Activated naive CD4-positive, alpha-beta T cell treated with anti-CD3 and anti-CD28 coated beads for 36 hours (primary cell): Measurements from ENCODE around the gene BHMT. TPM values are rescaled to one million over a fixed set of nuclear protein-coding genes. Genes with fewer than 3 reads are reported as not detected.

Experiments used
- CTCF ChIA-PET: fragments of 350-600 bp; sonication (Branson Sonifier 250); formaldehyde crosslinking; loops from one replicate; lab custom pipeline; 2021; ENCODE audit warnings: antibody characterized with exemption; lab: Charles Lee
- DNase-seq: peaks from one replicate; pipeline ENCODE4 v3.0.0-alpha.2; 2020
- H3K27ac Mint-ChIP-seq: one replicate; pipeline ENCODE4 v1.8.0; 2021; ENCODE audit warnings: mild to moderate bottlenecking, mixed read lengths
- H3K27me3 Mint-ChIP-seq: one replicate; pipeline ENCODE4 v1.8.0; 2021; ENCODE audit warnings: low read depth, mixed read lengths
- H3K36me3 Mint-ChIP-seq: one replicate; pipeline ENCODE4 v1.8.0; 2021; ENCODE audit warnings: low read depth, mixed read lengths
- H3K4me1 Mint-ChIP-seq: one replicate; pipeline ENCODE4 v1.8.0; 2021; ENCODE audit warnings: low read depth, mixed read lengths
- H3K4me3 Mint-ChIP-seq: one replicate; pipeline ENCODE4 v1.8.0; 2021; ENCODE audit warnings: mild to moderate bottlenecking, moderate library complexity, mixed read lengths
- H3K9me3 Mint-ChIP-seq: one replicate; pipeline ENCODE4 v1.8.0; 2021; ENCODE audit warnings: mixed read lengths
- intact Hi-C: fragments of 100-400 bp; cut with micrococcal nuclease; formaldehyde crosslinking; loops from one replicate; pipeline ENCODE4 v1.15.1; 2023
- total RNA-seq, 2 experiments: library from RNA; stranded (reverse); gene quantifications; one replicate each; pipeline ENCODE4 v1.2.3, GENCODE V29; 2021

Gene BHMT, protein sequence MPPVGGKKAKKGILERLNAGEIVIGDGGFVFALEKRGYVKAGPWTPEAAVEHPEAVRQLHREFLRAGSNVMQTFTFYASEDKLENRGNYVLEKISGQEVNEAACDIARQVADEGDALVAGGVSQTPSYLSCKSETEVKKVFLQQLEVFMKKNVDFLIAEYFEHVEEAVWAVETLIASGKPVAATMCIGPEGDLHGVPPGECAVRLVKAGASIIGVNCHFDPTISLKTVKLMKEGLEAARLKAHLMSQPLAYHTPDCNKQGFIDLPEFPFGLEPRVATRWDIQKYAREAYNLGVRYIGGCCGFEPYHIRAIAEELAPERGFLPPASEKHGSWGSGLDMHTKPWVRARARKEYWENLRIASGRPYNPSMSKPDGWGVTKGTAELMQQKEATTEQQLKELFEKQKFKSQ
- total RNA-seq: not detected

DNA sequence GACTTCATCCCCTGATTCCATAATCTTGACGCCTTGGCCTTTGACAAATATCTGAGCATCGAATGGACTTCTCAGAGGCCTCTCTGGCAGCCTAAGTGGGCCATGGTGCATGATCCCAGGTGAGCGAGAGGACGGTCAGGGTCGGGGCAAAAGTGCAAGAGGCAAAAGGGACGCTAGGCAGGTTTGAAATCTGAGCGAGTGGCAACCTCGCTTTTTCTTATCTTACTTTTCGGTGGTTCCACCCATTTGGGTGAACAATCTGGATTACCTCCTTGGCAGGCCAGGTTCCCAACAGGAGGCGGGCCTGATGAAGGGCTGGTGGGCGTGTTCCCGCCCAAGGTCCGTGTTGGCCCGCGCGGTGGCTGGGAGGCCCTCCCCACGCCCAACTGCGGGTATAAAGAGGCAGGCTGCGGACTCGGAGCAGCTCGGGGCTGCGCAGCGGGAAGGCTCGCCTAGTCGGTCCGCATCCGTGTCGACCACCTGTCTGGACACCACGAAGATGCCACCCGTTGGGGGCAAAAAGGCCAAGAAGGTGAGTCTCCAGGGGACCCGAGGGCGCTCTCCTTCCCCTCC, at the start of gene BHMT:
Gene BHMT (plus strand): TSS at position 423 of the 573 bp plus-strand sequence. CDS start 77 bp downstream, at position 500.
- H3K36me3 Mint-ChIP-seq: no peaks in the 10 kb centered on the region
- intact Hi-C loops: loop anchor here (2.0 to 5.0 kb wide), 2 partner anchors 21 to 224 kb away; no protein-coding TSS in a partner anchor
- H3K4me1 Mint-ChIP-seq: peaks cover 4% of the 10 kb centered on the region
- H3K27me3 Mint-ChIP-seq: peaks cover 44% of the 10 kb centered on the region
- no peak for DNase-seq
- H3K4me3 Mint-ChIP-seq: no peak within 1 kb of the TSS
- H3K9me3 Mint-ChIP-seq: no peaks in the 10 kb centered on the region
- CTCF ChIA-PET: no interaction called here
- no peak within 1 kb of the TSS for H3K27ac Mint-ChIP-seq

DNA sequence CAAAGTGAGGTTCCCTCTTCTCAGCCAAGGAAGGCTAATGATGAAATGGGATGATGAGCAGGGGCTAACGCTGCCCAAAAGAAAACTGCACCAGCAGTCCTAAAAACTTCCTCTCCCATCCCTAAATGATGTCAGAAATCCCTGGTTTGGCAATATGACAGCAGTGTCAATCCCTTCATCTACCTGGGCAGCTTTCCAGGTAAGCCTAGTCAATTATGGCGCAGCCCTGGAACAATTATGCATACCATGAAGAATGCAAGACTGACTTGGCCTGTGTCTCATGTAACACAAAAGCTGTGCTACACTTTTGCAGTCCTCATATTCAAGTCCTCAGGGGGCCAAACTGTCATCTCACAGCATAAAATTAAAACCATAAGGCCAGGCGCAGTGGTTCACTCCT, 49.2 kb upstream of the BHMT start:
- DNase-seq: no peak
- Mint-ChIP-seq H3K4me1 (peaks cover 2% of the 10 kb centered on the region), H3K27me3 (peaks cover 10% of the 10 kb centered on the region), H3K27ac (no peak overlapping the region), H3K4me3 (no peak overlapping the region), H3K9me3 (no peaks in the 10 kb centered on the region), H3K36me3 (no peaks in the 10 kb centered on the region)
- CTCF ChIA-PET: no interaction called here
- intact Hi-C loops: no loop called here

DNA sequence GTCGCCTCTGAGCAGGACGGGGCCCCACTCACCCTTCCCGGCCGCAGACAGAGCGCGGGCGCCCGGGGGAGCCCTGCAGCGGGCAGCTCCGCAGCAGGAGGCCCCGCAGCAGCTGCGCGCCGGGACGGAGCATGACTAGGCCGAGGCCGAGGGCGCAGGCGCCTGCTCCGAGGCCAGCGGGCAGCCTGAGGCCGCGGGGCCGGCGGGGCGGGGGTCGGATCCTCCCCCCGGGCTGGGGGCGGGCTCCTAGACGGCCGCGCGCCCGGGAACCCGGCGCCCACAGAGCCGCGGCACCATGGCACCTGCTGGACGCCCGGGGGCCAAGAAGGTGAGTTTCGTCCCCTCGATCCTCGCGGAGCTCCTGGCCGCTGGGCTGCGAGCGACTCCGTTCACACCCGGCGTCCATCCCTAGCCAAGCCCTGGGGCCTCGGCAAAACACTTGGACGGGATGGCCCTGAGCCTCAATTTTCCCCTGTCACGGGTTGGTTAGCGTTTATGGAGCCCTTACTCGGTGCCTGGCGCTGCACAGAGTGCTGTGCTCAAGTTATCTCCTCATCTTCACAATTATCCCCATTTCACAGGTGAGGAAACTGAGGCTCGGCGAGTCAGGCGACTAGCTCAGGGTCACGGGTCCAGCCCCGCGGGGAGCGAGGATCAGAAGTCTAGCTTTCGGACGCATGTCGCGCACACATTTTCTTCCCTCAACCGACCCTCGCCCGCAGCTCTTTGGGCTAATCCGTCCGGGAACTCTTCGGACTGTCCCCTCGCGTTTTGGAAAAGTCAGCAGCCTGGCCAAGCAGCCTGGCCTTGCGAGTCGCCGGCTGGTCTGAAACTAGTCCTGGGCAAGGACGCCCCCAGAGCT, 41.9 kb upstream of the BHMT start, which contains the start of the genes BHMT2 and DMGDH:
Gene BHMT2 (plus strand): TSS at position 280 of the 862 bp plus-strand sequence. CDS start 16 bp downstream, at position 296.
Gene DMGDH (minus strand): TSS at position 187 of the 862 bp plus-strand sequence. CDS start 54 bp downstream, at position 133.
- no peak within 1 kb of the TSS for H3K27ac Mint-ChIP-seq

DNA sequence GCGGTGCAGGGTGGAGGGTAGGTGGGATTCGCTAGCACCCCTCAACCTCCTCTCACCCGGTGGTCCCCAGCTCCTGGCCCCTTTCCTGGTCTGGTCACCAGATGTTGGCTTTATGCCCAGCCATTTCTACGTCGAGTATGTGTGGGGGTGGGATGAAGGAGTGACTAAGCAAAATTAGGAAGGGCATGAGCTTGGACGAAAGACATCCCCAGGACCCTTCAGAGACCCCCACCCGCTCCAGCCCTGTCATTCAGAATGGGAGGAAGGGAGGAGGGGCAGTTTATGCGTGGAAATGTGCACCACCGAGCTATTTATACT, 41.3 kb upstream of the BHMT start:
- Mint-ChIP-seq H3K36me3 (no peaks in the 10 kb centered on the region), H3K4me3 (no peak overlapping the region), H3K27ac (no peak overlapping the region), H3K4me1 (peaks cover 4% of the 10 kb centered on the region), H3K27me3 (peaks cover 34% of the 10 kb centered on the region), H3K9me3 (no peaks in the 10 kb centered on the region)
- intact Hi-C loops: no loop called here
- CTCF ChIA-PET: interaction anchor here (1.0 to 1.1 kb wide), 2 partner anchors 43 to 50 kb away, joined by 3 to 4 read pairs; no protein-coding TSS in a partner anchor
- no peak for DNase-seq

More for the DNA sequence above, 41.9 kb upstream of the BHMT start, which contains the start of the genes BHMT2 and DMGDH:
- CTCF ChIA-PET: interaction anchor here (1.0 to 1.1 kb wide), 2 partner anchors 43 to 49 kb away, joined by 3 to 4 read pairs; no protein-coding TSS in a partner anchor
- H3K4me3 Mint-ChIP-seq: no peak within 1 kb of the TSS
- intact Hi-C loops: no loop called here
- no peak for DNase-seq
- peaks cover 4% of the 10 kb centered on the region for H3K4me1 Mint-ChIP-seq
- H3K36me3 Mint-ChIP-seq: no peaks in the 10 kb centered on the region
- H3K9me3 Mint-ChIP-seq: no peaks in the 10 kb centered on the region
- H3K27me3 Mint-ChIP-seq: peaks cover 36% of the 10 kb centered on the region

DNA sequence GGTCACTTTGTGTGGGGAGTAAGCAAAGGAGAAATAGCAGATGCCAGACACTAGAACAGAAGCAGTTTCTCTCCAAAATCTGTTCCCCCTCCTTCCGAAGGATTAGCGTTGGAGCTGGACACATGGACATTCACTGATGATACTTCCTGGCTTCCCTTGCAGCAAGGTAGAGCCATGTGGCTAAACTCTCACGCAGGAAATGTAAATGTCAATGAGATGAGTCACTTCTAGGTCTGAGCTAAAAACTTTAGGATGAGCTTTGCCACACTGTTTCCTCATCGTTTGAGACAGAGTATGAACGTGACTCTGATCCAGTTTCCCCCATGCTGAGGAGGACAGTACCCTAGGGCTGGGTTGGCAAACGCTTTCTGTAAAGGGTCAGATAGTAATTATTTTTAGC, 37.0 kb upstream of the BHMT start:
- H3K27ac Mint-ChIP-seq: no peak overlapping the region
- DNase-seq: no peak
- no peaks in the 10 kb centered on the region for H3K9me3 Mint-ChIP-seq
- H3K36me3 Mint-ChIP-seq: no peaks in the 10 kb centered on the region
- CTCF ChIA-PET: interaction anchor here (0.9 to 2.0 kb wide), 2 partner anchors 9 to 50 kb away, joined by 4 to 5 read pairs; no protein-coding TSS in a partner anchor
- H3K4me1 Mint-ChIP-seq: no peaks in the 10 kb centered on the region
- intact Hi-C loops: no loop called here
- H3K4me3 Mint-ChIP-seq: no peak overlapping the region
- H3K27me3 Mint-ChIP-seq: peaks cover 18% of the 10 kb centered on the region

- H3K27me3 Mint-ChIP-seq: peaks cover 10% of the 10 kb centered on the region
- H3K4me3 Mint-ChIP-seq: no peak overlapping the region
- no peaks in the 10 kb centered on the region for H3K4me1 Mint-ChIP-seq
- no peaks in the 10 kb centered on the region for H3K36me3 Mint-ChIP-seq
- DNase-seq: no peak
- intact Hi-C loops: no loop called here
- CTCF ChIA-PET: interaction anchor here (0.9 kb wide), 1 partner anchor 57 kb away, joined by 3 read pairs; no protein-coding TSS in a partner anchor
- no peak overlapping the region for H3K27ac Mint-ChIP-seq
- H3K9me3 Mint-ChIP-seq: no peaks in the 10 kb centered on the region
Measured at GRCh38 chr5:79075646-79076426, 35.8 kb upstream of the BHMT start.

DNA sequence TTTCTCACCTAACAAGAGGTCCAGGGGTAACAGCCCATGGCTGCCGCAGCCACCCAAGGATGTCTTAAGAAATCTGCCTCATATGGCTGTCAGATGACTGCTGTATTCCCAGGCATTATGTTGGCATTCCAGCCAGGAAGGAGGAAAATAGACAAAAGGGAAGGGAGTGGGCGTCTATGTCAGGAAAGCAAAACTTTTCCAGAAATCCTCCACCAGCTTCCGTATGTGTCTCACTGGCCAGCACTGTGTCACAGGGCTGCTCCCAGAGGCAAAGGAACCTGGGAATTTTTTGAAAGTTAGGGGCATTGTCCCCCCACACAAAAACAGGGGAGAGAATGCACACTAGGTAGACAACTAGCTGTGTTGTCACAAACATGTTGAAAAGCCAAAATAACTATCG, 34.8 kb upstream of the BHMT start:
- Mint-ChIP-seq H3K4me3 (no peak overlapping the region), H3K27ac (no peak overlapping the region), H3K9me3 (no peaks in the 10 kb centered on the region), H3K4me1 (no peaks in the 10 kb centered on the region), H3K36me3 (no peaks in the 10 kb centered on the region), H3K27me3 (peaks cover 3% of the 10 kb centered on the region)
- intact Hi-C loops: no loop called here
- CTCF ChIA-PET: interaction anchor here (1.5 kb wide), 1 partner anchor 29 kb away, joined by 3 read pairs; no protein-coding TSS in a partner anchor
- no peak for DNase-seq

- H3K4me1 Mint-ChIP-seq: no peaks in the 10 kb centered on the region
- no peaks in the 10 kb centered on the region for H3K27me3 Mint-ChIP-seq
- intact Hi-C loops: no loop called here
- H3K36me3 Mint-ChIP-seq: no peaks in the 10 kb centered on the region
- no peak for DNase-seq
- H3K27ac Mint-ChIP-seq: no peak overlapping the region
- no peak overlapping the region for H3K4me3 Mint-ChIP-seq
- CTCF ChIA-PET: interaction anchor here (1.5 kb wide), 1 partner anchor 30 kb away, joined by 3 read pairs; no protein-coding TSS in a partner anchor
- no peaks in the 10 kb centered on the region for H3K9me3 Mint-ChIP-seq
Measured at GRCh38 chr5:79077680-79078365, 33.8 kb upstream of the BHMT start.

GRCh38 chr5:79080804-79081203, 30.8 kb upstream of the BHMT start:
- intact Hi-C loops: no loop called here
- no peak overlapping the region for H3K4me3 Mint-ChIP-seq
- no peaks in the 10 kb centered on the region for H3K27me3 Mint-ChIP-seq
- H3K27ac Mint-ChIP-seq: no peak overlapping the region
- CTCF ChIA-PET: interaction anchor here (0.7 kb wide), 1 partner anchor 44 kb away, joined by 3 read pairs; no protein-coding TSS in a partner anchor
- no peak for DNase-seq
- no peaks in the 10 kb centered on the region for H3K4me1 Mint-ChIP-seq
- no peaks in the 10 kb centered on the region for H3K9me3 Mint-ChIP-seq
- H3K36me3 Mint-ChIP-seq: no peaks in the 10 kb centered on the region

DNA sequence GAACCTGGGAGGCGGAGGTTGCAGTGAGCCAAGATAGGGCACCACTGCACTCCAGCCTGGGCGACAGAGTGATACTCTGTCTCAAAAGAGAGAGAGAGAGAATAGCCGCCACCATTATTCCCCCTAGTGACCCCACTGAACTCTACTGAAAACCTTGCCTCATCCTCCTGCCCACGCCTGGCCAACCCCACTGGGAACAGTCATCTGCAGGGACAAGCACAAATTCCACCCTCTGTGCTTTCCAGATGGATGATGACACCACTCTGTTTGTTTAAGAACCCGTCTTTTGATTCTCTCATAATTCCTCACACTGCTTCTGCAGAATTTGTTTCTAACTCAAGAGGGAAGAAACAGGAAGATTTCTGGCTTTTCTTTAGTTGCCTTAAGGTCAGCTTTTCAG, 29.8 kb upstream of the BHMT start:
- DNase-seq: no peak
- no peaks in the 10 kb centered on the region for H3K27me3 Mint-ChIP-seq
- H3K4me3 Mint-ChIP-seq: no peak overlapping the region
- no peak overlapping the region for H3K27ac Mint-ChIP-seq
- H3K9me3 Mint-ChIP-seq: no peaks in the 10 kb centered on the region
- no peaks in the 10 kb centered on the region for H3K36me3 Mint-ChIP-seq
- intact Hi-C loops: no loop called here
- CTCF ChIA-PET: interaction anchor here (1.3 kb wide), 1 partner anchor 25 kb away, joined by 4 read pairs; no protein-coding TSS in a partner anchor
- H3K4me1 Mint-ChIP-seq: no peaks in the 10 kb centered on the region

DNA sequence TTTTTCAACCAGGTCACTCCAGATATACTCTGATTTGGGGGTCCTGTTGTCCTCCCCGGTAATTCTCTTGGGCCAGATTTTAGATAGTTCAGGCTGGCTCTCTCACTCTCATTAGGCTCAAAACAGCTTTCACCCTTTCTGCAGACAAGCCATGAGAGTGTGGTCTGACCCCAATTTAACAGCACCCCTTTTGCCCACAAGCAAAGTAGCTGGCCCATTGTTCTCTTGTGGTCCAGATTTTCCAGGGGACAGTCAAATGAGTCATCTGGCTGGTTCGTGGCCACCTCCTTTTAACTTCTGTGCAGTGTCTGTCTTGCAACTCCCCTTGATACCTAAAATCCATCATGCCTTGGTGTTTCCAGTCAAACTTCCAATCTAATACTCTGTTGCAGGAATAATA, 25.5 kb upstream of the BHMT start:
- no peaks in the 10 kb centered on the region for H3K27me3 Mint-ChIP-seq
- intact Hi-C loops: no loop called here
- no peak for DNase-seq
- CTCF ChIA-PET: no interaction called here
- no peaks in the 10 kb centered on the region for H3K4me1 Mint-ChIP-seq
- no peaks in the 10 kb centered on the region for H3K36me3 Mint-ChIP-seq
- no peaks in the 10 kb centered on the region for H3K9me3 Mint-ChIP-seq
- no peak overlapping the region for H3K4me3 Mint-ChIP-seq
- no peak overlapping the region for H3K27ac Mint-ChIP-seq
